GM12878 (cell line): ENCODE results near the gene CLASP1. TPM values are rescaled to one million over a fixed set of nuclear protein-coding genes. Genes with fewer than 3 reads are reported as not detected.

ENCODE experiments used
- ATAC-seq: fragments of 200-7000 bp; cut with Tn5 transposase; 3 replicates; pipeline ENCODE4 v1.9.1; 2020; ENCODE audit warnings: mild to moderate bottlenecking, moderate library complexity
- BruUV-seq: library from RNA; stranded (reverse); fragments of 400-500 nt; replicated peaks from 2 replicates; lab custom pipeline; 2021; lab: Mats Ljungman, UMichigan
- CTCF ChIA-PET: fragments of 300-600 bp; sonication (Branson Sonifier 250); formaldehyde crosslinking; extraction: SDS; loops from one replicate; lab custom pipeline; 2021; ENCODE audit warnings: inconsistent platforms; lab: Yijun Ruan, JAX
- POLR2A ChIA-PET: fragments of 350-600 bp; formaldehyde crosslinking; extraction: SDS; loops from one replicate; lab custom pipeline; 2021; ENCODE audit warnings: inconsistent platforms; lab: Charles Lee
- RAD21 ChIA-PET: fragments of 300-600 bp; sonication (Branson Sonifier 250); formaldehyde crosslinking; loops from one replicate; lab custom pipeline; 2023; ENCODE audit warnings: antibody characterized with exemption; ENCODE audit not compliant: unreplicated experiment; lab: Charles Lee
- SMC1A ChIA-PET: fragments of 300-600 bp; sonication (Branson Sonifier 250); formaldehyde crosslinking; loops from one replicate; lab custom pipeline; 2023; ENCODE audit not compliant: unreplicated experiment, uncharacterized antibody; lab: Charles Lee
- DNase-seq: peaks from one replicate; pipeline ENCODE4 v3.0.0-alpha.2; 2011; ENCODE audit warnings: low read depth, low spot score
- FAIRE-seq: peaks from 3 replicates; lab custom pipeline; 2011; peaks lifted over from hg19 to GRCh38; lab: Jason Lieb, UNC
- H2AFZ ChIP-seq: 2 replicates; pipeline ENCODE4 v1.6.0; 2011; ENCODE audit warnings: low read depth, low read length, control low read depth; ENCODE audit not compliant: control insufficient read depth
- H3K27ac ChIP-seq: 2 replicates; pipeline ENCODE4 v1.5.1; 2011; ENCODE audit warnings: control low read depth; ENCODE audit not compliant: control insufficient read depth, insufficient read depth
- H3K27me3 ChIP-seq, 2 experiments: replicated peaks in 1 of 2; 2 replicates each; pipeline versions ENCODE4 v1.6.0 to v1.6.1; 2011; ENCODE audit warnings: low read length in 1 of 2; ENCODE audit not compliant: control insufficient read depth in 2 of 2, insufficient read depth in 2 of 2
- H3K36me3 ChIP-seq, 2 experiments: 2 replicates each; pipeline ENCODE4 v1.5.1; 2011; ENCODE audit warnings: low read length in 1 of 2; ENCODE audit not compliant: control insufficient read depth in 2 of 2, insufficient read depth in 2 of 2
- H3K4me1 ChIP-seq: 2 replicates; pipeline ENCODE4 v1.6.1; 2011; ENCODE audit warnings: mild to moderate bottlenecking, low read length, moderate library complexity, mixed read lengths; ENCODE audit not compliant: control insufficient read depth, insufficient read depth
- H3K4me2 ChIP-seq: 2 replicates; pipeline ENCODE4 v1.6.0; 2011; ENCODE audit warnings: control low read depth; ENCODE audit not compliant: control insufficient read depth, insufficient read depth
- H3K4me3 ChIP-seq: fragments of 200-600 bp; sonication (generic); 2 replicates; pipeline ENCODE4 v1.5.1; 2016
- H3K79me2 ChIP-seq: 2 replicates; pipeline ENCODE4 v1.6.0; 2011; ENCODE audit warnings: low read length; ENCODE audit not compliant: control insufficient read depth, insufficient read depth
- H3K9ac ChIP-seq: 2 replicates; pipeline ENCODE4 v1.8.0; 2011; ENCODE audit warnings: low read length, control low read depth, mixed read lengths; ENCODE audit not compliant: control insufficient read depth, insufficient read depth
- H3K9me3 ChIP-seq: replicated peaks from 3 replicates; pipeline ENCODE4 v1.5.1; 2011; ENCODE audit warnings: mild to moderate bottlenecking, low read length; ENCODE audit not compliant: control insufficient read depth, insufficient read depth
- H4K20me1 ChIP-seq: 2 replicates; pipeline ENCODE4 v1.6.0; 2011; ENCODE audit not compliant: control insufficient read depth, insufficient read depth
- CBFB ChIP-seq: IDR thresholded peaks from 2 replicates; pipeline ENCODE4 v1.6.1; 2016; ENCODE audit warnings: antibody characterized with exemption, low read depth
- CHD4 ChIP-seq: fragments of 200-600 bp; sonication (generic); IDR thresholded peaks from 2 replicates; pipeline ENCODE4 v1.6.1; 2016; ENCODE audit warnings: mild to moderate bottlenecking
- JUND ChIP-seq: IDR thresholded peaks from 2 replicates; pipeline ENCODE4 v1.6.1; 2012; ENCODE audit warnings: low read depth, mild to moderate bottlenecking, low read length, improper control_type of control experiment, moderate library complexity
- KDM1A ChIP-seq: fragments of 200-600 bp; sonication (generic); IDR thresholded peaks from 2 replicates; pipeline ENCODE4 v1.6.1; 2016; ENCODE audit warnings: borderline replicate concordance
- MEF2B ChIP-seq: fragments of 450-650 bp; IDR thresholded peaks from 2 replicates; pipeline ENCODE4 v1.6.1; 2018; ENCODE audit warnings: mild to moderate bottlenecking, moderate library complexity; ENCODE audit not compliant: partially characterized antibody, poor library complexity, severe bottlenecking
- NBN ChIP-seq: fragments of 450-650 bp; IDR thresholded peaks from 2 replicates; pipeline ENCODE4 v1.6.1; 2016
- PAX5 ChIP-seq: IDR thresholded peaks from 2 replicates; pipeline ENCODE4 v1.6.1; 2011; ENCODE audit warnings: low read depth, low read length, borderline replicate concordance
- RBBP5 ChIP-seq: fragments of 200-600 bp; sonication (generic); conservative IDR thresholded peaks from 2 replicates; pipeline ENCODE4 v1.6.1; 2016
- SIX5 ChIP-seq: IDR thresholded peaks from 2 replicates; pipeline ENCODE4 v1.6.1; 2011; ENCODE audit warnings: mild to moderate bottlenecking, low read depth, low read length, moderate library complexity; ENCODE audit not compliant: severe bottlenecking
- SMARCA5 ChIP-seq: fragments of 450-650 bp; IDR thresholded peaks from 2 replicates; pipeline ENCODE4 v1.6.1; 2017; ENCODE audit warnings: mild to moderate bottlenecking
- WGBS: methylation state at CpG from one replicate; pipeline ENCODE4 v1.1.6; 2016; ENCODE audit warnings: low lambda C conversion rate; ENCODE audit not compliant: insufficient replicate concordance, insufficient coverage; ENCODE audit errors: missing lambda C conversion rate; 5-methylcytosine and 5-hydroxymethylcytosine counted together
- in situ Hi-C: fragments of 300-500 bp; cut with MboI; formaldehyde crosslinking; loops from 9 replicates; pipeline ENCODE4 v1.14.3; 2018; ENCODE audit warnings: mixed read lengths
- intact Hi-C: fragments of 100-400 bp; cut with micrococcal nuclease; formaldehyde crosslinking; loops from one replicate; pipeline ENCODE4 v1.14.2; 2022; ENCODE audit not compliant: unreplicated experiment
- polyA plus RNA-seq, 11 experiments: library from polyadenylated mRNA; depleted of rRNA in 4 of 11; unstranded in 6 of 11; stranded (reverse) in 5 of 11; fragments of >200 nt; fragmentation: Nextera tagmentation in 4 of 11; fragmentation: Illumina TruSeq in 1 of 11; extraction: Ambion mirVana in 4 of 11; extraction: Trizol in 1 of 11; gene quantifications; 1 replicate in 1 of 11; 2 replicates in 10 of 11; pipeline versions ENCODE4 v1.2.1 to v1.2.3, GENCODE V29; 2011 to 2016; ENCODE audit warnings: inconsistent platforms in 2 of 11, missing spikeins in 2 of 11, low read depth in 1 of 11
- total RNA-seq, 4 experiments: library from RNA; depleted of rRNA in 3 of 4; stranded (reverse); fragments of >200 nt in 3 of 4; fragmentation: Illumina TruSeq in 1 of 4; extraction: Trizol in 1 of 4; gene quantifications; 2 replicates each; pipeline versions ENCODE4 v1.2.1 to v1.2.3, GENCODE V29; 2013 to 2021
- TF ChIP-seq, protein P1 (sequence below): fragments of 150-350 bp; IDR thresholded peaks from 2 replicates; pipeline ENCODE4 v1.6.1; 2016; ENCODE audit warnings: low read depth, low read length
- TF ChIP-seq, protein P2 (sequence below): fragments of 450-650 bp; IDR thresholded peaks from 2 replicates; pipeline ENCODE4 v1.6.1; 2014; ENCODE audit warnings: mild to moderate bottlenecking
- TF ChIP-seq, protein P3 (sequence below): IDR thresholded peaks from 2 replicates; pipeline ENCODE4 v1.6.1; 2011; ENCODE audit warnings: borderline replicate concordance, low read depth, mild to moderate bottlenecking, moderate library complexity, mixed read lengths, low read length; ENCODE audit not compliant: insufficient read depth; ENCODE audit errors: extremely low read length

The CLASP1 gene
- total and polyA plus RNA-seq, 10 of the 15 experiments (the other 5 are each of a cell fraction or from before 2014, with no cell fraction given), result 1.4 to 62.4 (median 32.9) TPM

DNA sequence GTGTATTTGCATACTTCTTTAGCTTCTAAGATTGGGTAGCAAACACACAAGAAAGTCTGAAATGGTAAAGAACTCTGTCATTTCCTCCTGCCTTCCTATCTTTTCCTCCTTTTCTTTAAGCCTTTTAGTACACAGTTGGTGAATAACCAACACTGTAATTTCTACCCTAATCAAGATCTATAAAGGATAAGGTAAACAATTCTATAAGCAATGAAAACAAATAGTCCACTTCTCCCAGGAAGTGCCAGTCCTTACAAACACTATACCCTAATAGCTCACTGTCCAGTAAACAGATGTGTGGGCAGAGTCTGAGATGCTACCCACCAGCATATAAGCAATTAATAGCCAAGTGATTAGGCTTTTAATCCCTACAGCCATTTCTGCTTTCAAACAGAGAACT, 283.2 kb downstream of the CLASP1 start:
- DNase-seq, result no peak
- FAIRE-seq, result no peak
- Histone ChIP-seq H3K4me3 (no peak overlapping the region), H3K9ac (no peak overlapping the region), H3K4me2 (no peak overlapping the region), H3K9me3 (no peaks in the 10 kb centered on the region), H4K20me1 (no peaks in the 10 kb centered on the region), H3K36me3 (peaks cover 20 to 22% of the 10 kb centered on the region in 2 experiments), H3K27me3 (no peaks in the 10 kb centered on the region), H3K4me1 (peaks cover 4% of the 10 kb centered on the region; the same call in 1 of the 2 replicates), H2AFZ (no peak overlapping the region), H3K79me2 (no peaks in the 10 kb centered on the region), H3K27ac (no peak overlapping the region)
- SMC1A ChIA-PET, result no interaction called here
- ATAC-seq, result no peak
- RAD21 ChIA-PET, result no interaction called here
- BruUV-seq, result no TSS peak
- no peak for TF ChIP-seq JUND
- no peak for TF ChIP-seq MEF2B
- CTCF ChIA-PET, result interaction anchor here (0.8 kb wide), 1 partner anchor 10 kb away, joined by 3 read pairs; no protein-coding TSS in a partner anchor
- intact Hi-C loops, result no loop called here
- POLR2A ChIA-PET, result no interaction called here
- in situ Hi-C loops, result no loop called here

- POLR2A ChIA-PET, result no interaction called here
- in situ Hi-C loops, result no loop called here
- CTCF ChIA-PET, result interaction anchor here (1.3 kb wide), 1 partner anchor 9 kb away, joined by 4 read pairs; no protein-coding TSS in a partner anchor
- TF ChIP-seq MEF2B (no peak), NBN (no peak), JUND (no peak), SMARCA5 (no peak), CBFB (no peak), KDM1A (no peak), PAX5 (no peak), CHD4 (no peak), SIX5 (no peak), RBBP5 (no peak)
- TF ChIP-seq, protein P1, sequence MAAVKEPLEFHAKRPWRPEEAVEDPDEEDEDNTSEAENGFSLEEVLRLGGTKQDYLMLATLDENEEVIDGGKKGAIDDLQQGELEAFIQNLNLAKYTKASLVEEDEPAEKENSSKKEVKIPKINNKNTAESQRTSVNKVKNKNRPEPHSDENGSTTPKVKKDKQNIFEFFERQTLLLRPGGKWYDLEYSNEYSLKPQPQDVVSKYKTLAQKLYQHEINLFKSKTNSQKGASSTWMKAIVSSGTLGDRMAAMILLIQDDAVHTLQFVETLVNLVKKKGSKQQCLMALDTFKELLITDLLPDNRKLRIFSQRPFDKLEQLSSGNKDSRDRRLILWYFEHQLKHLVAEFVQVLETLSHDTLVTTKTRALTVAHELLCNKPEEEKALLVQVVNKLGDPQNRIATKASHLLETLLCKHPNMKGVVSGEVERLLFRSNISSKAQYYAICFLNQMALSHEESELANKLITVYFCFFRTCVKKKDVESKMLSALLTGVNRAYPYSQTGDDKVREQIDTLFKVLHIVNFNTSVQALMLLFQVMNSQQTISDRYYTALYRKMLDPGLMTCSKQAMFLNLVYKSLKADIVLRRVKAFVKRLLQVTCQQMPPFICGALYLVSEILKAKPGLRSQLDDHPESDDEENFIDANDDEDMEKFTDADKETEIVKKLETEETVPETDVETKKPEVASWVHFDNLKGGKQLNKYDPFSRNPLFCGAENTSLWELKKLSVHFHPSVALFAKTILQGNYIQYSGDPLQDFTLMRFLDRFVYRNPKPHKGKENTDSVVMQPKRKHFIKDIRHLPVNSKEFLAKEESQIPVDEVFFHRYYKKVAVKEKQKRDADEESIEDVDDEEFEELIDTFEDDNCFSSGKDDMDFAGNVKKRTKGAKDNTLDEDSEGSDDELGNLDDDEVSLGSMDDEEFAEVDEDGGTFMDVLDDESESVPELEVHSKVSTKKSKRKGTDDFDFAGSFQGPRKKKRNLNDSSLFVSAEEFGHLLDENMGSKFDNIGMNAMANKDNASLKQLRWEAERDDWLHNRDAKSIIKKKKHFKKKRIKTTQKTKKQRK, result no peak
- TF ChIP-seq, protein P2, sequence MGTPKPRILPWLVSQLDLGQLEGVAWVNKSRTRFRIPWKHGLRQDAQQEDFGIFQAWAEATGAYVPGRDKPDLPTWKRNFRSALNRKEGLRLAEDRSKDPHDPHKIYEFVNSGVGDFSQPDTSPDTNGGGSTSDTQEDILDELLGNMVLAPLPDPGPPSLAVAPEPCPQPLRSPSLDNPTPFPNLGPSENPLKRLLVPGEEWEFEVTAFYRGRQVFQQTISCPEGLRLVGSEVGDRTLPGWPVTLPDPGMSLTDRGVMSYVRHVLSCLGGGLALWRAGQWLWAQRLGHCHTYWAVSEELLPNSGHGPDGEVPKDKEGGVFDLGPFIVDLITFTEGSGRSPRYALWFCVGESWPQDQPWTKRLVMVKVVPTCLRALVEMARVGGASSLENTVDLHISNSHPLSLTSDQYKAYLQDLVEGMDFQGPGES, result no peak
- TF ChIP-seq, protein P3, sequence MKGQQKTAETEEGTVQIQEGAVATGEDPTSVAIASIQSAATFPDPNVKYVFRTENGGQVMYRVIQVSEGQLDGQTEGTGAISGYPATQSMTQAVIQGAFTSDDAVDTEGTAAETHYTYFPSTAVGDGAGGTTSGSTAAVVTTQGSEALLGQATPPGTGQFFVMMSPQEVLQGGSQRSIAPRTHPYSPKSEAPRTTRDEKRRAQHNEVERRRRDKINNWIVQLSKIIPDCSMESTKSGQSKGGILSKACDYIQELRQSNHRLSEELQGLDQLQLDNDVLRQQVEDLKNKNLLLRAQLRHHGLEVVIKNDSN, result no peak
These were observed 284.2 kb downstream of the CLASP1 start for GRCh38 chr2:121365061-121365460.

More at GRCh38 chr2:121365061-121365460, 284.2 kb downstream of the CLASP1 start:
- H3K27me3 ChIP-seq, result no peaks in the 10 kb centered on the region
- no peaks in the 10 kb centered on the region for H3K79me2 ChIP-seq
- H3K4me1 ChIP-seq, result peaks cover 4% of the 10 kb centered on the region; the same call in 1 of the 2 replicates
- no peak overlapping the region for H2AFZ ChIP-seq
- ChIA-PET SMC1A (no interaction called here), RAD21 (no interaction called here)
- intact Hi-C loops, result no loop called here
- no TSS peak for BruUV-seq
- no peaks in the 10 kb centered on the region for H3K9me3 ChIP-seq
- H3K9ac ChIP-seq, result no peak overlapping the region
- DNase-seq (no peak), FAIRE-seq (no peak), ATAC-seq (no peak)
- 100% methylated on average over 12 of the region's 14 CpGs for WGBS
- no peaks in the 10 kb centered on the region for H4K20me1 ChIP-seq
- H3K27ac ChIP-seq, result no peak overlapping the region
- no peak overlapping the region for H3K4me2 ChIP-seq
- no peak overlapping the region for H3K4me3 ChIP-seq
- peaks cover 20 to 22% of the 10 kb centered on the region in 2 experiments for H3K36me3 ChIP-seq
